GM13977 (cell line): Measurements from ENCODE around the gene CDH2.

Experiments
- DNase-seq: peaks from one replicate; pipeline ENCODE4 v3.0.0; 2012; ENCODE audit warnings: low spot score
- CTCF ChIP-seq: IDR thresholded peaks from 2 replicates; pipeline ENCODE4 v1.5.1; 2012; ENCODE audit warnings: mild to moderate bottlenecking, control low read depth; ENCODE audit not compliant: insufficient read depth; ENCODE audit errors: extremely low read depth, missing control alignments
- in situ Hi-C: fragments of 300-500 bp; cut with MboI; formaldehyde crosslinking; loops from one replicate; pipeline ENCODE4 v1.12.0; 2022; ENCODE audit warnings: low sequenced_read_pairs, low pct_unique_long_range_greater_than_20kb, mixed read lengths, inconsistent platforms; ENCODE audit not compliant: unreplicated experiment

CDH2 gene

DNA sequence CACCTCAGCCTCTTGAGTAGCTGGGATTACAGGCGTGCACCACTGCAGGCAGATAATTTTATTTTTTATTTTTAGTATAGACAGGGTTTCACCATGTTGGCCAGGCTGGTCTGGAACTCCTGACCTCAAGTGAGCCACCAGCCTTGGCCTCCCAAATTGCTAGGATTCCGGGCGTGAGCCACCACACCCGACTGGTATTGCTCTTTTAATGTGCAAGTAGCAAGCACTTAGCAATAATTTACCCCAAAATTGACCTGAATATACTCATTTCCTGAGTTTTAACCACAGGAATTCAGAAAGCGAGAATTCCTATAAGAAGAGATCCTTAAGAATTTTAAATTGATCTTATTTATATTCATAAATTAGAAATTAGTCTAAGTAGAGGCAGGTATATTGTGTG, 169.1 kb downstream of the CDH2 start:
- in situ Hi-C loops: no loop called here
- DNase-seq: no peak
- no peak for TF ChIP-seq CTCF

DNA sequence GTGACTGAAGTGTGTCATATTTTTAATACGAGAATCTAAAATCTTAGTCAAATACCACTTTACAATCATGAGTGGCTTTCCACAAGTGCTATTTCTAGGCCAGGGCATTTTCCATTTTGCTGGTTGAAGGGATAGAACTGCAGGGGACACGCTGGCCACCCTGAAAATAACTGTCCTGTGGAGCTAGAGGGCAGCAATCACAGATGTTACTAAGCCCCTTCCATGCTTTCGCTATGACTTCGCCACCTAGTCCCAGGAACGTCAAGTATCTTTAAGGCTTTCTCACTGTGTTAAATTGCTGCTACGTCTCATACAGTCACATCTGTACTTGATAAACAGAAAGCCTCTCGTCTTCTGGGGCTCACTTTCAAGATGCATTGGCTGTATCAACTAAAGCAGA, 171.8 kb downstream of the CDH2 start:
- DNase-seq: no peak
- in situ Hi-C loops: no loop called here
- no peak for TF ChIP-seq CTCF

- no peak for DNase-seq
- no peak for TF ChIP-seq CTCF
Measured at GRCh38 chr18:28004606-28005005, 172.3 kb downstream of the CDH2 start.

GRCh38 chr18:28003451-28003850, 173.5 kb downstream of the CDH2 start:
- TF ChIP-seq CTCF: no peak
- in situ Hi-C loops: no loop called here
- no peak for DNase-seq

More at GRCh38 chr18:28004606-28005005, 172.3 kb downstream of the CDH2 start:
- in situ Hi-C loops: no loop called here

DNA sequence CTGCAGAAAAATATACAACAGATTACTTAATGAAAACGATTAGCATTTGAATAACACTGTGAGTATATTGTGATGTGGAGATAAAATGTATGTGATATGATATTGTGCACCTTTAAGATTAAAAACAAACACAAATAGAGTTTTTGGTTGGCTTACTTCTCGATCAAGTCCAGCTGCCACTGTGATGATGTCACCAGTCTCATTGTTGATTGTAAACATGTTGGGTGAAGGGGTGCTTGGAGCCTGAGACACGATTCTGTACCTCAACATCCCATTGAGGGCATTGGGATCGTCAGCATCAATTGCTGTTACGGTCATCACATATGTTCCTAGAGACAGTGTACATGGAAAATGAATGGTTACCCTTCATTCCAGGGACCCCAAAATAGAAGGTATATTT, 174.1 kb downstream of the CDH2 start:
- TF ChIP-seq CTCF: no peak
- no peak for DNase-seq
- in situ Hi-C loops: no loop called here

- no peak for DNase-seq
- no peak for TF ChIP-seq CTCF
- in situ Hi-C loops: no loop called here
Measured at GRCh38 chr18:27996801-27997272, 180.1 kb downstream of the CDH2 start.
